HG02852 (cell line): ENCODE results near the gene SCARB1.
A peak's percentile ranks its signal among the peaks of the same experiment; 100 is the strongest.

ENCODE experiments used
- ATAC-seq: cut with Tn5 transposase; IDR thresholded peaks from one replicate; pipeline ENCODE4 v1.9.1; 2021; ENCODE audit warnings: mild to moderate bottlenecking, moderate library complexity; ENCODE audit not compliant: unreplicated experiment

SCARB1 gene

GRCh38 chr12:124804011-124804621 is 59.5 kb downstream of the SCARB1 start:
- ATAC-seq: no peak

- no peak for ATAC-seq
These were observed 61.3 kb downstream of the SCARB1 start for GRCh38 chr12:124802361-124802760.

GRCh38 chr12:124800506-124800905 is 63.2 kb downstream of the SCARB1 start:
- ATAC-seq: no peak

GRCh38 chr12:124797321-124797720 is 66.3 kb downstream of the SCARB1 start:
- no peak for ATAC-seq

- no peak for ATAC-seq
These were observed 67.2 kb downstream of the SCARB1 start for GRCh38 chr12:124796303-124796960.

GRCh38 chr12:124795081-124795948 is 68.3 kb downstream of the SCARB1 start:
- peak; percentile 73 for ATAC-seq

- no peak for ATAC-seq
These were observed 70.7 kb downstream of the SCARB1 start for GRCh38 chr12:124792961-124793441.

GRCh38 chr12:124792156-124792555 is 71.5 kb downstream of the SCARB1 start:
- ATAC-seq: no peak

GRCh38 chr12:124790650-124791400 is 72.8 kb downstream of the SCARB1 start:
- ATAC-seq: no peak

GRCh38 chr12:124788936-124789555 is 74.6 kb downstream of the SCARB1 start:
- no peak for ATAC-seq

- no peak for ATAC-seq
These were observed 77.4 kb downstream of the SCARB1 start for GRCh38 chr12:124786061-124786964.

GRCh38 chr12:124784871-124785572 is 78.6 kb downstream of the SCARB1 start:
- no peak for ATAC-seq

- no peak for ATAC-seq
These were observed 80.6 kb downstream of the SCARB1 start for GRCh38 chr12:124783087-124783486.

- ATAC-seq: no peak
These were observed 81.5 kb downstream of the SCARB1 start for GRCh38 chr12:124782132-124782531.

GRCh38 chr12:124780752-124781685 is 82.6 kb downstream of the SCARB1 start:
- no peak for ATAC-seq

GRCh38 chr12:124780336-124780735 is 83.3 kb downstream of the SCARB1 start:
- no peak for ATAC-seq
